ENCODE measurements around the gene SLC47A2.

SLC47A2 gene

DNA sequence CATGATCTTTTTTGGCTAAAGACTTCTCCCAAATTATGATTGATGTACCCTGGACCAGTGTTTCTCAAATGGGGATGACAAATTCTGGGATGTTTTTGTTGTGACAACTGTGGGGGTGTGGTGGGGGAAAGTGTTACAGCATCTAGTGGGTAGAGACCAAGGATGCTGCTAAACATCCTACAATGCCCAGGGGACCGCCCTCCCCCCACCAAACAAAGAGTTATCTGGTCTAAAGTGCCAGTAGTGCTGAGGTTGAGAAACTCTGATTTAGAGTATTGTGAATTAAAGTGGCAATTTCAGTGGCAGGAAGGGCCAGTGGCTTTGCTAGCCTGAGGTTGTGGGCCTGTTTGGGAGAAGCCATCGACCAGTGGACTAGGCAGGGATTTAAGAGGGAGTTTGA is 33.3 kb downstream of the SLC47A2 start:
- TF ChIP-seq CTCF (IDR thresholded peaks at IDR 0.05; ENCODE audit: extremely low read depth, insufficient read depth, missing control alignments): no peak
- DNase-seq (ENCODE audit: low spot score): no peak
- in situ Hi-C loops (cut with MboI; ENCODE audit: low pct_unique_long_range_greater_than_20kb, low sequenced_read_pairs, unreplicated experiment): no loop called here

DNA sequence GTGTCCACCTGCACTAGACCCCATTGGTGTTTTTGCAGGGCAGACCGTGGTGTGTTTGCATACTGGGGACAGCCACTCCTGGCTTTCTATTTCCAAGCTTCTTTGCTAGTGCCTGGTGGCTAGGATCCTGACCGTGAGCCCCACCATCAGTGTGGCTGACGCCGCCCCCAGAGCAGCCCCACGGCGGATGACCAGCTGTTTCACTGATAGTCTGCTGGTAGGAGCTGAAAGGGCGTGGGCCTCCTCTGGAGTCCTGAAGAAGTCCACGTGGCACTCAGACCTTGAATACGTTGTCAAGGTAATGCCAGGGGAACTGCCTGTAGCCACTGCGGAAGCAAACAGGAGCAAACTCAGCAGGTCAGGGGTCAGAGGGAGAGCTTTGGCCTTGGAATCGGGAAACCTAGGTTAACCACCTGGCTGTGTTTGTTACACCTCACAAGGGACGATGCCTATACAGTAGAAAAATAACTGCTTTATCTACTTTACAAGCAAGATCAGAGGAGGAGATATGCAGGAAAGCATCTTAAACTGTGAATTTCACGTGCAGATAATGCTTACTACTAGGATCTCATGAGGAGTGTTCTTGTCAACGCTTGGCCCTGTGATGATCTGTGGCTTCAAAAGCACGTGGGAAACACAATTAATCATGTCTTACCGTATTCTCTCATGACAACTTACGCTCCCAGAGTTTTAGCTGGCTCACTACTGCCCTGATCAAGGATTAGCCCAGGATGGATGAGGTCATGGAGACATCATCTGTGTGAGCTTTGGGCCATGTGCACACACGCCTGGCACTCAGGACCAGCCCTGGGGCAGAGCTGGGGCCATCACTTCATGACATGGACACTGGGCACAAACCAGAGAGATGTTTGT is 37.6 kb downstream of the SLC47A2 start:
- no peak for TF ChIP-seq CTCF (IDR thresholded peaks at IDR 0.05; ENCODE audit: extremely low read depth, insufficient read depth, missing control alignments)
- in situ Hi-C loops (cut with MboI; ENCODE audit: low pct_unique_long_range_greater_than_20kb, low sequenced_read_pairs, unreplicated experiment): no loop called here
- DNase-seq (ENCODE audit: low spot score): no peak

DNA sequence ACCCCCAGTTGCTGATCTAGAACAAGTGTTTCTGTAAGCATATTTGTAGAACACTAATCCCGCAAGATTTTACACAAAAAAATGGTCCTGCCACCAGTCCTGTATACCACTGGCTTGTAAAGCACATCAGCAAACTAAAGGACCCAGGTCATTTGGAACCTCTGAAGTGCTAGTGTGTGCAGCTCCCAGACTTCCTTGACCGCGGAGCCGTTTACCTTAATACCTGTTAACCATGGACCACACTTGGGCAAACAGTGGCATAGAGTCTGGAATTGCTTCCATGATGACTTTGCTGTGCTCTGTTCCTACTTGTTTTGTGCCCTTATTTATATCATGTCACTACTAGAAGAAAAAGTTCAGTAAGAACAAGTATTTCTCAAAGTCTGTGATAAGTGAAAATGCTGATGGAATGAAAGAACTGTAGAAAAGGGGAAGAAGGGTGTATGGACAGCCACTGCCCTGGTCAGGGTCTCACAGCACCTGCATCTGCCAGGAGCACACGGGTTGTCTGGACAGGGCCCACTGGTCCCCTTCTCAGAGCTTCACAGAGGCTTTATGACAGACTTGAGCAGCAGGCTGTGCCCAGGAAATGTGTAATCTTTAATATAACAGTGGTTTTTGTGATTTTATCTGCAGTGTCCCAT is 38.5 kb downstream of the SLC47A2 start:
- no peak for DNase-seq (ENCODE audit: low spot score)
- in situ Hi-C loops (cut with MboI; ENCODE audit: low pct_unique_long_range_greater_than_20kb, low sequenced_read_pairs, unreplicated experiment): no loop called here
- TF ChIP-seq CTCF (IDR thresholded peaks at IDR 0.05; ENCODE audit: extremely low read depth, insufficient read depth, missing control alignments): no peak

- in situ Hi-C loops (cut with MboI; ENCODE audit: low pct_unique_long_range_greater_than_20kb, low sequenced_read_pairs, unreplicated experiment): no loop called here
- DNase-seq (ENCODE audit: low spot score): no peak
These were observed 39.5 kb downstream of the SLC47A2 start for GRCh38 chr17:19676896-19677295.

DNA sequence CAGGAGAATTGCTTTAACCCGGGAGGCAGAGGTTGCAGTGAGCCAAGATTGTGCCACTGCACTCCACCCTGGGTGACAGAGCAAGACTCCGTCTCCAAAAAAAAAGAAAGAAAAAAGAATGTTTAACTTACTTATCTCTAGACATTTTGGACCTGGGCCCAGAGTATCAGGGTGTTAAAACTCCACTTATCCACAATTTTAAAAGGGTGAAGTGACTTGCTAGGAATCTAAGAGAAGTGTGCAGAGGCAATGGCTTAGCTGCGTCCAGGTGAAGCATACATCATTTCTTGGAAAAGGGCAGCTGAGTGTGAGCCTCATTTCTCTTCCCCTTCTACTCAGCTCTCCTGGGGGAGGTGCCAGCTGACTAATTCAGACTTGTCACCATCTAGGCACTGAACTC is 42.8 kb downstream of the SLC47A2 start:
- no peak for DNase-seq (ENCODE audit: low spot score)
- TF ChIP-seq CTCF (IDR thresholded peaks at IDR 0.05; ENCODE audit: extremely low read depth, insufficient read depth, missing control alignments): no peak
- in situ Hi-C loops (cut with MboI; ENCODE audit: low pct_unique_long_range_greater_than_20kb, low sequenced_read_pairs, unreplicated experiment): no loop called here

More at GRCh38 chr17:19676896-19677295, 39.5 kb downstream of the SLC47A2 start:
- no peak for TF ChIP-seq CTCF (IDR thresholded peaks at IDR 0.05; ENCODE audit: extremely low read depth, insufficient read depth, missing control alignments)

GRCh38 chr17:19672009-19672750 is 44.2 kb downstream of the SLC47A2 start:
- TF ChIP-seq CTCF (IDR thresholded peaks at IDR 0.05; ENCODE audit: extremely low read depth, insufficient read depth, missing control alignments): no peak
- no peak for DNase-seq (ENCODE audit: low spot score)
- in situ Hi-C loops (cut with MboI; ENCODE audit: low pct_unique_long_range_greater_than_20kb, low sequenced_read_pairs, unreplicated experiment): no loop called here

Measured in GM13977 (cell line).